Umbilical cord (tissue), 2 donors: Measurements from ENCODE around the gene JPT2. TPM values are rescaled to one million over a fixed set of nuclear protein-coding genes. Genes with fewer than 3 reads are reported as not detected.

Source experiments
- DNase-seq: peaks from one replicate; pipeline ENCODE4 v3.0.0-alpha.2; 2015; ENCODE audit warnings: low spot score
- total RNA-seq: library from RNA; depleted of rRNA; stranded (reverse); fragments of >200 nt; gene quantifications from one replicate; pipeline ENCODE4 v1.2.3, GENCODE V29; 2014; ENCODE audit warnings: low replicate concordance; ENCODE audit not compliant: insufficient read depth

JPT2 gene
- 37.8 TPM for total RNA-seq

DNA sequence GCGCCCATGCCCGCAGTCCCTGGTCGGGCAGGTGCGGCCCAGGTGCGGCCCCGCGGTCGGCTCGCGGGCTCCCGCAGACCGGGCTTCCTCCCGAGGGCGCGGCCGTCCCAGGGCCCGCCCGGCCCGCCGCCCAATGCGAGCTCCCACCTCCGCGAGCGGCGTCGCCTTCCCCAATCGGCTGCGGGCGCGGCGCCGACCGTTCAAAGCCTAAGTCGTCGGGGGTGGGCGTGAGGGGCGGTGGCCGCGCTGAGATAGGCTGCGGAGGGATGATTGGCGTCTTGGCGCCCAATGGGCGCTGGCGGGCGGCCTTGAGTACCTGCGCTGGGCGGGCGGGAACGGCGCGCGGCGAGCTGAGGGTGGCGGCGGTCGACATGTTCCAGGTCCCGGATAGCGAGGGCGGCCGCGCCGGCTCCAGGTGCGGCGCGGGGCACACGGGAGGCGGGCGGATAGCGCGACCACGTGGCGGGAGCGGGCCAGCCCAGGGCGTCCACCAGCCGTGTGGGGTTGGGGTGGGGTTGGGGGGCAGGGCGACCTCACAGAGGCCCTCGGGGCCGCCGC, at the start of gene JPT2:
Gene JPT2, plus strand, starts transcription at position 338 of the 558 bp plus-strand sequence. Its CDS starts 34 bp downstream, at position 372.
- peak; percentile 98 for DNase-seq

DNA sequence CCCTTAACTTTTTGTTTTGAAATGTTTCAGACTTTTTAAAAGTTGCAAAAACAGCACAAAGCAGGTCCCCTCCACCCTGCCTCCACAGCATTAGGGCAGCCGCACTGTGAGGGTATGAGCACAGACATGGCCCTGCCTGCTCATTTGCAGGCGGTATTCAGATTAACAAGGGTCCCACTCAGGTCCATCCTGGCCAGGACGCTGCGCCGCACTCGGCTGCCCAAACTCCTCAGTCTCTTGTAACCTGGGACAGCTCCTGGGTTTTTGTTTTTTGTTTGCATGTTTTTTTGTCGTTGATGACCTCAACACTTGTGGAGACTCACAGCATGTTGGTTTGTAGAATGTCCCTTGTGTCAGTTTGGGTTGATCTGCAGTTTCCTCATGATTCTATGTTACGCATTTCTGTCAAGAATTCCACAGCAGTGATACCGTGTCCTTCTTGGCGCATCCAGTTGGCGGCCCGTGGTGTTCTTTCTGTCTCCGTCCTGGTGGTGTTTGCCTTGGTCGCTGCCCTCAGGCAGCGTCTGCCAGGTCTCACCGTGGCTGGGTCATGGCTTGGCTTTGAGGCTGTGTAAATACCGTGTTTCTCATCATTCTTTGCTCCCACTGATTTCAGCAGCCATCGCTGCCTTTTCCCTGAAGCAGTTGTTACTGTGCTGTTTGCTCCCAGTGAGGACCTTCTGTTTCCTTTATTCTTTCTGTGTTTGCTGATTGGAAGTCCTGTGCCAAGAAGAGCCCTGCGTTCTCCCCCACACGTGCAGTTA, 47.4 kb upstream of the JPT2 start:
- no peak for DNase-seq

GRCh38 chr16:1631230-1631629, 46.8 kb upstream of the JPT2 start:
- no peak for DNase-seq

- no peak for DNase-seq
Observed at GRCh38 chr16:1631931-1632637, 46.0 kb upstream of the JPT2 start.

GRCh38 chr16:1632638-1632970, 45.5 kb upstream of the JPT2 start:
- no peak for DNase-seq

DNA sequence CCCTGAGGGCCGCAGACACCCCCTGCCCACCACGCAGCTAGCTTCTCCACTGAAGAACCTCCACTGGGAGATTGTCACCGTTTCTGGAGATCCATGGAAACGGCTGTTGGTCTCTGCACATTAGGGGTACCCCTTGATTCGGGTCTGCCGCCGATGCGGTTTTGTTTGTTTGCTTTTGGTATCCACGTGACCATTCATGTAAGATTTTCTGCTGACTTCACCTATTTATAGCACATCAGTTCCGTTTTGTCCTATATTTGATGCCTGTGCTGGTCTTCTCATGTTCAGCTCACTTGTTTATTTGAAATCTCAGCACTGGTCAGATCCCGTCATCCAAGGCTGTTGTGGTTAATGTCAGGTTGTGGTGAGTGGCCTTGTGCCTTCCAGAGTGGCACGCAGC, 44.8 kb upstream of the JPT2 start:
- DNase-seq, result no peak

GRCh38 chr16:1634541-1634940, 43.5 kb upstream of the JPT2 start:
- no peak for DNase-seq

- no peak for DNase-seq
Observed at GRCh38 chr16:1635070-1635469, 43.0 kb upstream of the JPT2 start.

DNA sequence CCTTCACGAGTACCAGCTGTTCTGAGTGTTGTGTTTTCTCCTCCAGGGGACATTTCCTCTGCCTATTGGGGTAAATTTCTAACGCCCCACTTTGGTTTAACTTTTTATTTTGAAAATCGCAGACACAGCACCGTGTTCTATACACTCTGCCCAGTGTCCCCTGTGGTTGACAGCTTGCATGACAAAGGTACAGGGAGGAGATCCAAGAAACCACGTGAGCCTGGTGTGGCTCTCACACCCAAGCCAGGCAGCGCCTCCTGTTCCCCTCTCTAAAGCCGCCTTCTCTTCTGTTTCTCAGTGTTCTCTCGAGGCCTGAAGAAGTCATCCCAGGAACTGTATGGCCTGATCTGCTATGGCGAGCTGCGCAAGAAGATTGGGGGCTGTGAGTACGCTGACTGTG, 40.6 kb upstream of the JPT2 start:
- no peak for DNase-seq

GRCh38 chr16:1638757-1639156, 39.3 kb upstream of the JPT2 start:
- DNase-seq, result no peak

DNA sequence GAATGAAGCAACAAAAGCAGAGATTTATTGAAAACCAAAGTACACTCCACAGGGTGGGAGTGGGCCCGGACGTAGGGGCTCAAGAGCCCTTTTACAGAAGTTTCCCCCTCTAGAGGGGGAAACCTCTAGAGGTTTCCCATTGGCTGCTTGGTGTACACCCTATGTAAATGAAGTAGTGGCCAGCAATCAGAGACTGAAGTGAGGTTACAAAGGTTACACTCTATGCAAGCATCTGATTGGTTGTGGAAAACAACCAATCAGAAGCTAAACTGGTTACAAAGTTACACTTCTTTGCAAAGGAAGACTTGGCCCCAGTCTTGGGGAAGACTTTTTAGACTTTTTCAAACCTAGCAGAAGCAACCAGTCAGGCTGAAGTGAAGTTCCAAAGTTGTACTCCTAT, 38.8 kb upstream of the JPT2 start:
- DNase-seq, result no peak

GRCh38 chr16:1639860-1640259, 38.2 kb upstream of the JPT2 start:
- no peak for DNase-seq

- DNase-seq, result no peak
Observed at GRCh38 chr16:1640261-1640941, 37.7 kb upstream of the JPT2 start.

DNA sequence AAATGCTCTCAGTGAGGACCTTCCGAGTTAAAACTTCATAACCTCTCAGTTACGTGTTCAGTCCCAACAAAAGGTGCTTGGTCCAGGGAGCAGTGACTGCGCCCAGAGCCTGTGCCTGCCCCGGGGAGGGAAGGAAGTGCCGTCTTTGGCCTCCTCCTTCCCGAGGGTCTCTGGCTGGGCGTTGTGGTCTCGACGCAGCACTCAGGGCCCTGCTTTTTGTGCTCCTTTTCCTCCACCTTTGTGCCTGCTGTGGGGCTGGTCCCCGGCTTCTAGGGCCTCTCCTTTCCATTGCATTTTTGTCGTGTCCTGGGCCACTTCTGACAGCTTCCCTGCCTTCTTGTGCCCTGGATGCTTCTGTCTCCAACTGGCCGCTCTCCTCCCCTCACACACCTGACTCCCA, 36.8 kb upstream of the JPT2 start:
- no peak for DNase-seq

- no peak for DNase-seq
Observed at GRCh38 chr16:1642148-1642547, 35.9 kb upstream of the JPT2 start.

- no peak for DNase-seq
Observed at GRCh38 chr16:1642753-1643152, 35.3 kb upstream of the JPT2 start.

DNA sequence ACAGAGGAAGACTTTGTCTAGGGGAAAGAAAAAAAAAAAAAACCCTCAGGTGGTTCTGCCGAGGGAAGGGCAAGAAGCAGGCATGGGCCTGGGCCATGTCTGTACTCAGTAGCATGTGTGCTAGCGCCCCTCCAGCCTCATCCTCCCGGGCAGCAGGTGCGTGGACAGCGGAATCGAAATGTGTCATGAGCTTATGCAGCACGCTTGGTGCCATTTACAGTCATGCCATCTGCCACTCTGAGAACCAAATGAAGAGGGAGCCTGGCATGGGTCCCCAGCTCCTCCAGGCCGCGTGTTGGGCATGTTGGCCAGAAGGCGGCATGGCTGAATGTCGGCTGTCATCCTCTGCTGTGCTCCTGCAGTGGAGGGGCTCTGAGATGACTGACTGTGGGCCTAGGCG, 34.6 kb upstream of the JPT2 start:
- DNase-seq, result no peak

- peak; percentile 15 for DNase-seq
Observed at GRCh38 chr16:1645914-1646525, 32.1 kb upstream of the JPT2 start.

DNA sequence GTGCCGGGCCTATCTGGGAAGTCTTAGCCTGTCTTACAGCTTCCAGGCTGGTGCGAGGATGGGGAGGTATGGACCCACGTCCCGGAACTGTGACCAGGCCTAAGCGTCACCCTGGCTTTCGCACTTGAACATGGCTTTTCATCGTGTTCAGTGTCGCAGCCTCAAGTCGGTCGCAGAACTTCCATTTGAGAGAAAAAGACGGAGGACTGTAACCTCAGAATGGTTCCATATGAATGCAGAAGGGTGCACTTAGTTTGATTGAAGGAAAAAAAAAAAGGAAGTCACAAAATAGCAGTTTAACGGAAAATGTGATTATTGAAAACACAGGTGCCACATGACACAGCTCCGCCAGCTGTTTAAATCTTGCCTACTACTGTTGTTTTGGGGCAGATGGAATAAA, 30.2 kb upstream of the JPT2 start:
- DNase-seq, result no peak

DNA sequence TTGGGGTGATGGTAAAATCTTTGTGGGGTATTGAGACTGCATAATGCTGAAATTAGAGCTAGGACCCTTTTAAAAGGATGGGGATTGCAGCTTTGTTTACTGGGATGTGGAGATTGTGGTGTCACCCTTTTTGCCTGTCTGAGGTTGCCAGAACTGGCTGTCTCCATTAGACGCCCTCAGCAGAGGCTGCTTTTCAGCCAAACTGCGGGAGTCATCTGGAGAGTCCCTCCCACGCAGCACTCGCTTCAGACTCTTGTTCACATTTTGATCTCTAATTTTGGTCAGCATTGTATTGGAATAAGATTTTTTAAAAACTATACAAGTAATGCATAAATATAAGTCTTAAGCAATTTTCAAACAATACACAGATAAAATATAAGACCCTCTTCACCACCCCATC, 27.9 kb upstream of the JPT2 start:
- DNase-seq, result no peak

- peak; percentile 19 for DNase-seq
Observed at GRCh38 chr16:1651094-1651973, 26.7 kb upstream of the JPT2 start.
